ENCODE results near the gene KRT4. TPM values are rescaled to one million over a fixed set of nuclear protein-coding genes. Genes with fewer than 3 reads are reported as not detected.
A peak's percentile ranks its signal among the peaks of the same experiment; 100 is the strongest.
"Not testable (repeated sequence)": the region's sequence is repeated elsewhere in the genome, so short reads cannot be mapped to it uniquely, and the experiment has no call there.

KRT4 gene
- not detected for polyA plus RNA-seq (2013)

DNA sequence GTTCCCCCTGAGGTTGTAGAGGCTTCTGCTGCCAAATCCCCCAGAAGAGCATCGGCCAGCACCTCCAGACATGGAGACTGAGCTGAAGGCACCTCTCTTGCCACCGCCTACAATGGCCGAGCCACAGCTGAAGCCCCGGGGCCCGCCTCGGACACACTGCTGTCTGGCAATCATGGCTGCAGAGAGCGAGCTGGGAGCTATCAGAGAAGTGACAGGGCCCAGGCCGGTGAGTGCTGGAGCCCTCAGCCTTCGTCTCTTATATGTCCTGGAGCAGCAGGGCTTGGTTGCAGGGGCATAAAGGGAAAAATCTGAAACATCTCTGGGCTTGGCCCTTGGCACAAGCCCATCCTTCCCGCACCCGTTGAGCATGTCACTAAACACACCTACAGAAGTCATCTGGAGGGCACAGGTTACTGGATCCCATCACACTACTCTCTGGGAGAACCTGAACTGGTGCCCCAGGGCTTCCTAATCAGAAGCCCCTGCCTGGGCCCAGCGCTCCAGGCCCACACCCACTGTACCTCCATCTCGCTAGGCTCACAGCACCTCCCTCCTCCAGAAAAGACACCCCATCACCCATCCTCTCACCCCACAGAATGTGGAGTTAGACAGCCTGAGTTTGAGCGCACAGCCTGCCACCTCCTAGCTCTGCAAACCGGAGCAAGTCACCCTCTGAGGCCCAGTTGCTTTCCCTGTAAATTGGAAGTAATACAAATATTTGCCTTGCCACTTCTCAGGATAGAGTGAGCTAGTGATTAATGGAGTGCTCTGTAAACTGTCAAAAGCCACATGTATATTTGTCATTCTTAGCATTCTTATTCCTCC is at the start of gene KRT4:
Gene KRT4, minus strand, starts transcription at position 232 of the 825 bp plus-strand sequence. Its CDS starts 58 bp downstream, at position 174.
- ChIA-PET POLR2A (no interaction called here), CTCF (interaction anchor here (0.9 kb wide), 1 partner anchor 172 kb away, joined by 3 read pairs; no protein-coding TSS in a partner anchor)
- Histone ChIP-seq H3K27ac (ENCODE audit: insufficient read depth in 1 of 2, low read depth in 1 of 2, low read length in 2 of 2, poor library complexity in 1 of 2, severe bottlenecking in 2 of 2) (no peak within 1 kb of the TSS), H3K9me3 (ENCODE audit: control extremely low read depth in 1 of 5, control insufficient read depth in 4 of 5, insufficient read depth in 2 of 5, low read depth in 1 of 5, low read length in 4 of 5) (no peaks in the 10 kb centered on the region), H3K36me3 (ENCODE audit: control insufficient read depth in 4 of 4, insufficient read depth in 4 of 4, low read length in 3 of 4) (no peaks in the 10 kb centered on the region), H3K27me3 (replicated peaks in 2 of 5; ENCODE audit: control insufficient read depth in 4 of 5, insufficient read depth in 5 of 5, low read length in 4 of 5) (peaks cover 0 to 5% (median 1%) of the 10 kb centered on the region in 5 experiments), H3K4me3 (ENCODE audit: control insufficient read depth in 1 of 7, extremely low read depth in 1 of 7, insufficient read depth in 4 of 7, low read depth in 2 of 7, low read length in 6 of 7) (no peak within 1 kb of the TSS), H3K4me1 (ENCODE audit: control extremely low read depth in 1 of 4, control insufficient read depth in 4 of 4, insufficient read depth in 4 of 4, low read length in 3 of 4) (no peaks in the 10 kb centered on the region)
- WGBS (ENCODE audit: insufficient coverage) = 97% methylated on average over 12 of the region's 15 CpGs
- no peak for DNase-seq

GRCh38 chr12:52862023-52862422 is 48.1 kb upstream of the KRT4 start:
- WGBS (ENCODE audit: insufficient coverage) = 88% methylated on average over 2 of the region's 2 CpGs
- Histone ChIP-seq H3K9me3 (ENCODE audit: control extremely low read depth in 1 of 5, control insufficient read depth in 4 of 5, insufficient read depth in 2 of 5, low read depth in 1 of 5, low read length in 4 of 5) (no peaks in the 10 kb centered on the region), H3K4me1 (ENCODE audit: control extremely low read depth in 1 of 4, control insufficient read depth in 4 of 4, insufficient read depth in 4 of 4, low read length in 3 of 4) (peaks cover 0 to 3% (median 1%) of the 10 kb centered on the region in 4 experiments), H3K27ac (ENCODE audit: insufficient read depth in 1 of 2, low read depth in 1 of 2, low read length in 2 of 2, poor library complexity in 1 of 2, severe bottlenecking in 2 of 2) (no peak overlapping the region), H3K27me3 (replicated peaks in 2 of 5; ENCODE audit: control insufficient read depth in 4 of 5, insufficient read depth in 5 of 5, low read length in 4 of 5) (no peaks in the 10 kb centered on the region), H3K36me3 (ENCODE audit: control insufficient read depth in 4 of 4, insufficient read depth in 4 of 4, low read length in 3 of 4) (no peaks in the 10 kb centered on the region), H3K4me3 (ENCODE audit: control insufficient read depth in 1 of 7, extremely low read depth in 1 of 7, insufficient read depth in 4 of 7, low read depth in 2 of 7, low read length in 6 of 7) (no peak overlapping the region)
- DNase-seq = no peak
- ChIA-PET POLR2A (no interaction called here), CTCF (interaction anchor here (1.5 kb wide), 1 partner anchor 8 kb away, joined by 3 read pairs; no protein-coding TSS in a partner anchor)

DNA sequence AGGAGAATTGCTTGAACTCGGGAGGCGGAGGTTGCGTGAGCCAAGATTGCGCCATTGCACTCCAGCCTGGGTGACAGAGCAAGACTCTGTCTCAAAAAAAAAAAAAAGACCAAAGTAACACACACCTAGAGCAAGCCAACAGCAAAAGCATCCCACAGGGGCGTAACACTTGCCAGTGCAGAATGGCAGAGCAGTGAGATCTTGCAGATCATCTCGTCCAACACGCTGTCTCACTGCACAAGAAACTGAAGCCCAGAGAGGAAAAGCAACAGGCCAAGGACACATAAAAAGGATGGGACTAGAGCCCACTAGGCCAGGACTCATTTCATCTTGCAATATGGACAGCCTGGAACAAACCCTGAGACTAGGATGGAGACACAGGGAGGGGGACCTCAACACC is 47.6 kb upstream of the KRT4 start:
- H3K27ac ChIP-seq (ENCODE audit: insufficient read depth in 1 of 2, low read depth in 1 of 2, low read length in 2 of 2, poor library complexity in 1 of 2, severe bottlenecking in 2 of 2) = no peak overlapping the region
- DNase-seq = no peak
- H3K9me3 ChIP-seq (ENCODE audit: control extremely low read depth in 1 of 5, control insufficient read depth in 4 of 5, insufficient read depth in 2 of 5, low read depth in 1 of 5, low read length in 4 of 5) = no peaks in the 10 kb centered on the region
- 98% methylated on average over 4 of the region's 7 CpGs for WGBS (ENCODE audit: insufficient coverage)
- H3K27me3 ChIP-seq (replicated peaks in 2 of 5; ENCODE audit: control insufficient read depth in 4 of 5, insufficient read depth in 5 of 5, low read length in 4 of 5) = no peaks in the 10 kb centered on the region
- CTCF ChIA-PET = no interaction called here
- H3K4me3 ChIP-seq (ENCODE audit: control insufficient read depth in 1 of 7, extremely low read depth in 1 of 7, insufficient read depth in 4 of 7, low read depth in 2 of 7, low read length in 6 of 7) = no peak overlapping the region
- no peaks in the 10 kb centered on the region for H3K36me3 ChIP-seq (ENCODE audit: control insufficient read depth in 4 of 4, insufficient read depth in 4 of 4, low read length in 3 of 4)
- H3K4me1 ChIP-seq (ENCODE audit: control extremely low read depth in 1 of 4, control insufficient read depth in 4 of 4, insufficient read depth in 4 of 4, low read length in 3 of 4) = no peaks in the 10 kb centered on the region
- POLR2A ChIA-PET = no interaction called here

DNA sequence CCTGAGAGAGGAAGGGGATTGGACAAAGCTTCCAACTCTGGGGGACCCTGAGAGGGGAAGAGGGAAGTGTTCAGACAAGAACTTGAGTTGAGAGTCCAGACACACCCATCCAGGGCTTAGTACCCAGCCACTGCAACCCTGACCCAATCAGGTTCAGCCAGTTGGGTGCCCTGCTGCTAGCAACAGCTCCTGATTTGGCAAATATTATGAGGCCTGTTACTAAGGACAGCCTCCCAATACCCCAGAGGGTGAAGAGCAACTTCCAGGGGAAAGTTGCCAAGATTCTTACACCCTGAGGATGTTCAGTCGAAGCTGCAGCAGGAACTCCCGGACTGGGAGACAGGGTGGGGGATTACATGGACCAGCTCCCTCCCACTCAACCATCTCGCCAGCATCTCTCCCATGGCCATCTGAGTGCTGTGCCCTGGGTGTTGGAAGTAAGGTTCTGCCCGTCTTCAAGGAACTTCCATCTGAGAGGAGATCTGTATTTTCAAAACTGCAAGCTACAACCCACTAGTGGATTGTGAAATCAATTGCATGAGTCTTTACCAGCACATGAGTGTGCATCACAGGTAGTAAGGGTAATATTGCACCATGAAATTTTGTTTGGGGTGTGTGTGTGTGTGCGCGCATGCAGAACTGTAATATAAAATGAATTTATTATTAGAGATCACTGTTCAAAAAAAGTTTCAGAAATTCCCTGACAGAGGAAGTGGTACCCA is 46.3 kb upstream of the KRT4 start:
- 90% methylated on average over 2 of the region's 6 CpGs for WGBS (ENCODE audit: insufficient coverage)
- POLR2A ChIA-PET = interaction anchor here (0.9 kb wide), 1 partner anchor 9 kb away, joined by 4 read pairs; no protein-coding TSS in a partner anchor
- Histone ChIP-seq H3K9me3 (ENCODE audit: control extremely low read depth in 1 of 5, control insufficient read depth in 4 of 5, insufficient read depth in 2 of 5, low read depth in 1 of 5, low read length in 4 of 5) (no peaks in the 10 kb centered on the region), H3K27me3 (replicated peaks in 2 of 5; ENCODE audit: control insufficient read depth in 4 of 5, insufficient read depth in 5 of 5, low read length in 4 of 5) (no peaks in the 10 kb centered on the region), H3K27ac (ENCODE audit: insufficient read depth in 1 of 2, low read depth in 1 of 2, low read length in 2 of 2, poor library complexity in 1 of 2, severe bottlenecking in 2 of 2) (no peak overlapping the region), H3K4me3 (ENCODE audit: control insufficient read depth in 1 of 7, extremely low read depth in 1 of 7, insufficient read depth in 4 of 7, low read depth in 2 of 7, low read length in 6 of 7) (no peak overlapping the region), H3K36me3 (ENCODE audit: control insufficient read depth in 4 of 4, insufficient read depth in 4 of 4, low read length in 3 of 4) (no peaks in the 10 kb centered on the region), H3K4me1 (ENCODE audit: control extremely low read depth in 1 of 4, control insufficient read depth in 4 of 4, insufficient read depth in 4 of 4, low read length in 3 of 4) (no peaks in the 10 kb centered on the region)
- CTCF ChIA-PET = interaction anchor here (0.7 to 1.7 kb wide), 5 partner anchors 19 to 498 kb away, joined by 3 to 4 read pairs (median 3); no protein-coding TSS in a partner anchor
- DNase-seq = peak in 1 of 3 donors; percentile 23

DNA sequence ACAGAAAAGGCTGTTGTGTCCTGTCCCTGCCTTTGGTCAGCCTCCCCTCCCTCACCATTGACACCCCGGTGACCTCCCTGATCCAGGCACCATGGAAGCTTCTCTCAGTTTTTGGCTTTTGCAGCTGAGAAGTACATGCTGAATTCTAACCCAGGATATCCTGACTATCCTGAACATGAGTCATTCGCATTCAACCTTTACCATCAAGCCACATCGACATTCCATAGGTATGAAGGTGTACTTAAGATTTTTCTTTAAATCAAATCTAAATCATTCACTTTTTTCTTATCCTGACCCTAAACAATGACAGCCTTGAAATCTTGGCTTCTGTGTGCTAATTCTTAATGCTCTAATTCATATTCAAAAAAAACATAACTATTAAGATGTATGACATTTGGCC is 43.6 kb upstream of the KRT4 start:
- H3K36me3 ChIP-seq (ENCODE audit: control insufficient read depth in 4 of 4, insufficient read depth in 4 of 4, low read length in 3 of 4) = no peaks in the 10 kb centered on the region
- ChIA-PET POLR2A (no interaction called here), CTCF (no interaction called here)
- WGBS (ENCODE audit: insufficient coverage) = 100% methylated on average over 1 of the region's 3 CpGs
- no peaks in the 10 kb centered on the region for H3K4me1 ChIP-seq (ENCODE audit: control extremely low read depth in 1 of 4, control insufficient read depth in 4 of 4, insufficient read depth in 4 of 4, low read length in 3 of 4)
- no peak overlapping the region for H3K27ac ChIP-seq (ENCODE audit: insufficient read depth in 1 of 2, low read depth in 1 of 2, low read length in 2 of 2, poor library complexity in 1 of 2, severe bottlenecking in 2 of 2)
- H3K4me3 ChIP-seq (ENCODE audit: control insufficient read depth in 1 of 7, extremely low read depth in 1 of 7, insufficient read depth in 4 of 7, low read depth in 2 of 7, low read length in 6 of 7) = no peak overlapping the region
- DNase-seq = no peak
- H3K27me3 ChIP-seq (replicated peaks in 2 of 5; ENCODE audit: control insufficient read depth in 4 of 5, insufficient read depth in 5 of 5, low read length in 4 of 5) = no peaks in the 10 kb centered on the region
- no peaks in the 10 kb centered on the region for H3K9me3 ChIP-seq (ENCODE audit: control extremely low read depth in 1 of 5, control insufficient read depth in 4 of 5, insufficient read depth in 2 of 5, low read depth in 1 of 5, low read length in 4 of 5)

DNA sequence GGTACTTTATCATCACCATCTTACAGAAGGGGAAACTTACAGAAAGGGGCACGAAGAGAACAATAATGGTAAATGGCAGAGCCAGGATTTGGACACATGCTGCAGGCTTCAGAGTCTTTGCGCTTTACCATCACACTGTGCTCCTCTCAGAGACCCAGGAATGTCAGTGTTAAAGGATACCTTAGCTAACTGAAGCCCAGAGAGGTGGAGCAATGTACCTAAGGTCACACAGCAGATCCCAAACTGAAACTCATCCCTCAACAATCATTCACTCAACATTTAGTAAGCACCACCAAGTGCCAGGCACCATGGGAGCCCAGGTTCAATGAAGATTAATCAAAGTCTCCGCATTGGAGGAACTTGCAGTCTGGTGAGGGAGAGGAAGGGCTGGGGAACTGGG is 42.9 kb upstream of the KRT4 start:
- H3K27ac ChIP-seq (ENCODE audit: insufficient read depth in 1 of 2, low read depth in 1 of 2, low read length in 2 of 2, poor library complexity in 1 of 2, severe bottlenecking in 2 of 2) = no peak overlapping the region
- CTCF ChIA-PET = interaction anchor here (0.6 to 1.2 kb wide), 4 partner anchors 9 to 273 kb away, joined by 3 to 4 read pairs (median 3); no protein-coding TSS in a partner anchor

DNA sequence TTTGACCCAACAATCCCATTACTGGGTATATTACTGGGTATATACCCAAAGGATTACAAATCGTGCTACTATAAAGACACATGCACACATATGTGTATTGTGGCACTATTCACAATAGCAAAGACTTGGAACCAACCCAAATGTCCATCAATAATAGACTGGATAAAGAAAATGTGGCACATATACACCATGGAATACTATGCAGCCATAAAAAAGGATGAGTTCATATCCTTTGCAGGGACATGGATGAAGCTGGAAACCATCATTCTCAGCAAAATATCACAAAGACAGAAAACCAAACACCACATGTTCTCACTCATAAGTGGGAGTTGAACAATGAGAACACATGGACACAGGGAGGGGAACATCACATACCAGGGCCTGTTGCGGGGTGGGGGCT is 42.2 kb upstream of the KRT4 start:
- CTCF ChIA-PET = interaction anchor here (0.8 to 1.2 kb wide), 3 partner anchors 10 to 272 kb away, joined by 3 to 4 read pairs (median 3); no protein-coding TSS in a partner anchor
- POLR2A ChIA-PET = not testable (repeated sequence)
- WGBS (ENCODE audit: insufficient coverage) = no CpG with 5 or more reads among the region's 2 CpGs

More for the DNA sequence above, 42.9 kb upstream of the KRT4 start:
- Histone ChIP-seq H3K4me3 (ENCODE audit: control insufficient read depth in 1 of 7, extremely low read depth in 1 of 7, insufficient read depth in 4 of 7, low read depth in 2 of 7, low read length in 6 of 7) (no peak overlapping the region), H3K4me1 (ENCODE audit: control extremely low read depth in 1 of 4, control insufficient read depth in 4 of 4, insufficient read depth in 4 of 4, low read length in 3 of 4) (no peaks in the 10 kb centered on the region), H3K36me3 (ENCODE audit: control insufficient read depth in 4 of 4, insufficient read depth in 4 of 4, low read length in 3 of 4) (no peaks in the 10 kb centered on the region), H3K27me3 (replicated peaks in 2 of 5; ENCODE audit: control insufficient read depth in 4 of 5, insufficient read depth in 5 of 5, low read length in 4 of 5) (peaks cover 0 to 3% (median 0%) of the 10 kb centered on the region in 5 experiments), H3K9me3 (ENCODE audit: control extremely low read depth in 1 of 5, control insufficient read depth in 4 of 5, insufficient read depth in 2 of 5, low read depth in 1 of 5, low read length in 4 of 5) (no peaks in the 10 kb centered on the region)
- DNase-seq = no peak
- WGBS (ENCODE audit: insufficient coverage) = 100% methylated on average over 3 of the region's 3 CpGs
- POLR2A ChIA-PET = no interaction called here

More for the DNA sequence above, 42.2 kb upstream of the KRT4 start:
- not testable (repeated sequence) for H3K4me3 ChIP-seq (ENCODE audit: control insufficient read depth in 1 of 7, extremely low read depth in 1 of 7, insufficient read depth in 4 of 7, low read depth in 2 of 7, low read length in 6 of 7); H3K27ac ChIP-seq (ENCODE audit: insufficient read depth in 1 of 2, low read depth in 1 of 2, low read length in 2 of 2, poor library complexity in 1 of 2, severe bottlenecking in 2 of 2); H3K4me1 ChIP-seq (ENCODE audit: control extremely low read depth in 1 of 4, control insufficient read depth in 4 of 4, insufficient read depth in 4 of 4, low read length in 3 of 4); H3K27me3 ChIP-seq (replicated peaks in 2 of 5; ENCODE audit: control insufficient read depth in 4 of 5, insufficient read depth in 5 of 5, low read length in 4 of 5); DNase-seq; H3K36me3 ChIP-seq (ENCODE audit: control insufficient read depth in 4 of 4, insufficient read depth in 4 of 4, low read length in 3 of 4); H3K9me3 ChIP-seq (ENCODE audit: control extremely low read depth in 1 of 5, control insufficient read depth in 4 of 5, insufficient read depth in 2 of 5, low read depth in 1 of 5, low read length in 4 of 5)
